Liver (tissue), 9 donors: ENCODE results near the gene DHX32. TPM values are rescaled to one million over a fixed set of nuclear protein-coding genes. Genes with fewer than 3 reads are reported as not detected.

Experiments
- DNase-seq: peaks from one replicate; pipeline ENCODE4 v3.0.0-alpha.2; 2017; ENCODE audit warnings: low spot score
- H3K27ac ChIP-seq, 2 donors: one replicate each; pipeline ENCODE4 v1.7.0; 2013; ENCODE audit warnings: inconsistent platforms in 2 of 2, low read length in 2 of 2, control low read depth in 1 of 2, low read depth in 1 of 2, mild to moderate bottlenecking in 1 of 2
- H3K27me3 ChIP-seq, 4 donors: one replicate each; pipeline versions ENCODE4 v1.6.1 to v1.7.0; 2013; ENCODE audit warnings: low read length in 3 of 4, inconsistent platforms in 1 of 4, mild to moderate bottlenecking in 1 of 4, moderate library complexity in 1 of 4; ENCODE audit not compliant: control insufficient read depth in 4 of 4, insufficient read depth in 4 of 4
- H3K36me3 ChIP-seq, 4 donors: one replicate each; pipeline versions ENCODE4 v1.6.1 to v1.7.0; 2013; ENCODE audit warnings: low read length in 3 of 4, mild to moderate bottlenecking in 3 of 4, low read depth in 1 of 4, moderate library complexity in 1 of 4; ENCODE audit not compliant: control insufficient read depth in 4 of 4, insufficient read depth in 3 of 4
- H3K4me1 ChIP-seq, 4 donors: one replicate each; pipeline versions ENCODE4 v1.6.1 to v1.7.0; 2013; ENCODE audit warnings: low read length in 3 of 4, mild to moderate bottlenecking in 3 of 4, moderate library complexity in 1 of 4; ENCODE audit not compliant: control insufficient read depth in 4 of 4, insufficient read depth in 4 of 4
- H3K4me3 ChIP-seq, 3 donors: one replicate each; pipeline versions ENCODE4 v1.6.1 to v1.7.0; 2013; ENCODE audit warnings: low read length in 3 of 3, control low read depth in 1 of 3, low read depth in 1 of 3, mild to moderate bottlenecking in 1 of 3
- H3K9ac ChIP-seq, 2 donors: one replicate each; pipeline ENCODE4 v1.7.0; 2013; ENCODE audit warnings: low read length in 2 of 2, mild to moderate bottlenecking in 2 of 2, moderate library complexity in 2 of 2, control low read depth in 1 of 2, low read depth in 1 of 2
- H3K9me3 ChIP-seq, 4 donors: one replicate each; pipeline versions ENCODE4 v1.6.1 to v1.7.0; 2013; ENCODE audit warnings: low read length in 3 of 4; ENCODE audit not compliant: control insufficient read depth in 4 of 4
- ATF3 ChIP-seq: IDR thresholded peaks from 2 replicates; pipeline ENCODE4 v1.6.1; 2016; ENCODE audit warnings: antibody characterized with exemption
- FOXA1 ChIP-seq: IDR thresholded peaks from 2 replicates; pipeline ENCODE4 v1.6.1; 2016; ENCODE audit warnings: antibody characterized with exemption
- HNF4A ChIP-seq, 2 donors: conservative IDR thresholded peaks; 2 replicates each; pipeline ENCODE4 v1.6.1; 2016; ENCODE audit warnings: antibody characterized with exemption in 2 of 2, mild to moderate bottlenecking in 2 of 2
- HNF4G ChIP-seq: IDR thresholded peaks from 2 replicates; pipeline ENCODE4 v1.6.1; 2016; ENCODE audit warnings: antibody characterized with exemption
- MAX ChIP-seq: IDR thresholded peaks from 2 replicates; pipeline ENCODE4 v1.6.1; 2016; ENCODE audit warnings: antibody characterized with exemption
- REST ChIP-seq: IDR thresholded peaks from 2 replicates; pipeline ENCODE4 v1.6.1; 2016; ENCODE audit warnings: antibody characterized with exemption, mild to moderate bottlenecking
- SP1 ChIP-seq: IDR thresholded peaks from 2 replicates; pipeline ENCODE4 v1.6.1; 2018; ENCODE audit warnings: antibody characterized with exemption, mild to moderate bottlenecking
- ZBTB33 ChIP-seq: IDR thresholded peaks from 2 replicates; pipeline ENCODE4 v1.6.1; 2016; ENCODE audit warnings: antibody characterized with exemption
- WGBS: extraction: QIAGEN DNeasy Blood & Tissue Kit; methylation state at CpG from one replicate; pipeline ENCODE4 v1.1.7; 2013; 5-methylcytosine and 5-hydroxymethylcytosine counted together
- polyA plus RNA-seq, 2 donors: library from polyadenylated mRNA; stranded (reverse) in 1 of 2; unstranded in 1 of 2; fragments of 200-250 nt in 1 of 2; fragments of >200 nt in 1 of 2; fragmentation: Nextera tagmentation in 1 of 2; extraction: Ambion mirVana in 1 of 2; gene quantifications; one replicate each; pipeline versions ENCODE4 v1.2.1 to v1.2.3, GENCODE V29; 2013 to 2015
- total RNA-seq, 2 donors: library from RNA; depleted of rRNA; stranded (reverse); fragments of >200 nt; gene quantifications; one replicate each; pipeline ENCODE4 v1.2.3, GENCODE V29; 2014
- donor health status: healthy.
- donor health status: healthy.
- donor health status: healthy.
- donor health status: healthy.
- donor health status: healthy.

Gene DHX32
- total and polyA plus RNA-seq, 4 donors: 8.3 to 20.2 (median 10.2) TPM

GRCh38 chr10:125882596-125882995, 1.5 kb upstream of the DHX32 start (continued):
- TF ChIP-seq MAX (no peak), ATF3 (no peak), FOXA1 (no peak)

GRCh38 chr10:125880719-125881118, 373 bp downstream of the DHX32 start:
- Histone ChIP-seq H3K27me3 (no peaks in the 10 kb centered on the region), H3K4me1 (no peaks in the 10 kb centered on the region), H3K4me3 (no peak overlapping the region), H3K9me3 (peaks cover 0 to 6% (median 2%) of the 10 kb centered on the region in 4 donors), H3K9ac (no peak overlapping the region), H3K36me3 (peaks cover 0 to 17% (median 3%) of the 10 kb centered on the region in 4 donors), H3K27ac (no peak overlapping the region)
- 78% methylated on average over 6 of the region's 6 CpGs for WGBS
- TF ChIP-seq ZBTB33: no peak
- DNase-seq: no peak

GRCh38 chr10:125878957-125879835, 1.9 kb downstream of the DHX32 start:
- Histone ChIP-seq H3K9ac (no peak overlapping the region), H3K4me3 (no peak overlapping the region), H3K27ac (no peak overlapping the region), H3K27me3 (no peaks in the 10 kb centered on the region), H3K36me3 (peaks cover 0 to 20% (median 4%) of the 10 kb centered on the region in 4 donors), H3K9me3 (peaks cover 0 to 6% (median 2%) of the 10 kb centered on the region in 4 donors), H3K4me1 (no peaks in the 10 kb centered on the region)
- no peak for DNase-seq
- 87% methylated on average over 11 of the region's 11 CpGs for WGBS
- TF ChIP-seq ATF3 (no peak), REST (no peak), MAX (no peak), HNF4A (conservative IDR thresholded peaks at IDR 0.05) (no peak), SP1 (no peak), HNF4G (no peak)
